ENCODE data around the gene DLG2.

DNA sequence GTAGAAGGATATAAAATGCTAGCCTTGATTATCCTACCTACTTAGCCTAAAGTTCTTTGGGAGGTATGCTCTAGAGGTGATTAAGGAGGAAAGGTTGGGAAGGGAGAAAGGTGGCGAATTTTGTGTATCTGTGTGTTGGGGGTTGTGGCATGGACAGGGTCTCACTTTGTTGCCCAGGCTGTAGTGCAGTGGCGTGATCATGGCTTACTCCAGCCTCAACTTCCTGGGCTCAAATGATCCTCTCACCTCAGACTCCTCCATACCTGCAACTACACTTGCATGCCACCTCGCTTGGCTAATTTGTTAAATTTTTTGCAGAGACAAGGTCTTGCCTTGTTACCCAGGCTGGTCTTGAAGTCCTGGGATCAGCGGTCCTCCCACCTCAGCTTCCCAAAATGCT is 1094.8 kb downstream of the DLG2 start:
- TF ChIP-seq, protein P1, sequence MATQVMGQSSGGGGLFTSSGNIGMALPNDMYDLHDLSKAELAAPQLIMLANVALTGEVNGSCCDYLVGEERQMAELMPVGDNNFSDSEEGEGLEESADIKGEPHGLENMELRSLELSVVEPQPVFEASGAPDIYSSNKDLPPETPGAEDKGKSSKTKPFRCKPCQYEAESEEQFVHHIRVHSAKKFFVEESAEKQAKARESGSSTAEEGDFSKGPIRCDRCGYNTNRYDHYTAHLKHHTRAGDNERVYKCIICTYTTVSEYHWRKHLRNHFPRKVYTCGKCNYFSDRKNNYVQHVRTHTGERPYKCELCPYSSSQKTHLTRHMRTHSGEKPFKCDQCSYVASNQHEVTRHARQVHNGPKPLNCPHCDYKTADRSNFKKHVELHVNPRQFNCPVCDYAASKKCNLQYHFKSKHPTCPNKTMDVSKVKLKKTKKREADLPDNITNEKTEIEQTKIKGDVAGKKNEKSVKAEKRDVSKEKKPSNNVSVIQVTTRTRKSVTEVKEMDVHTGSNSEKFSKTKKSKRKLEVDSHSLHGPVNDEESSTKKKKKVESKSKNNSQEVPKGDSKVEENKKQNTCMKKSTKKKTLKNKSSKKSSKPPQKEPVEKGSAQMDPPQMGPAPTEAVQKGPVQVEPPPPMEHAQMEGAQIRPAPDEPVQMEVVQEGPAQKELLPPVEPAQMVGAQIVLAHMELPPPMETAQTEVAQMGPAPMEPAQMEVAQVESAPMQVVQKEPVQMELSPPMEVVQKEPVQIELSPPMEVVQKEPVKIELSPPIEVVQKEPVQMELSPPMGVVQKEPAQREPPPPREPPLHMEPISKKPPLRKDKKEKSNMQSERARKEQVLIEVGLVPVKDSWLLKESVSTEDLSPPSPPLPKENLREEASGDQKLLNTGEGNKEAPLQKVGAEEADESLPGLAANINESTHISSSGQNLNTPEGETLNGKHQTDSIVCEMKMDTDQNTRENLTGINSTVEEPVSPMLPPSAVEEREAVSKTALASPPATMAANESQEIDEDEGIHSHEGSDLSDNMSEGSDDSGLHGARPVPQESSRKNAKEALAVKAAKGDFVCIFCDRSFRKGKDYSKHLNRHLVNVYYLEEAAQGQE (IDR thresholded peaks at IDR 0.05; ENCODE audit: insufficient read depth in 1 of 2, low read depth in 2 of 2, low read length in 2 of 2), result no peak
- no peak for TF ChIP-seq POLR2AphosphoS5 (IDR thresholded peaks at IDR 0.05; ENCODE audit: low read depth, low read length)
- no peak for TF ChIP-seq TAF1 (IDR thresholded peaks at IDR 0.05; ENCODE audit: borderline replicate concordance, insufficient read depth, low read length)
